ENCODE data around the gene TEX9.

TEX9 gene

DNA sequence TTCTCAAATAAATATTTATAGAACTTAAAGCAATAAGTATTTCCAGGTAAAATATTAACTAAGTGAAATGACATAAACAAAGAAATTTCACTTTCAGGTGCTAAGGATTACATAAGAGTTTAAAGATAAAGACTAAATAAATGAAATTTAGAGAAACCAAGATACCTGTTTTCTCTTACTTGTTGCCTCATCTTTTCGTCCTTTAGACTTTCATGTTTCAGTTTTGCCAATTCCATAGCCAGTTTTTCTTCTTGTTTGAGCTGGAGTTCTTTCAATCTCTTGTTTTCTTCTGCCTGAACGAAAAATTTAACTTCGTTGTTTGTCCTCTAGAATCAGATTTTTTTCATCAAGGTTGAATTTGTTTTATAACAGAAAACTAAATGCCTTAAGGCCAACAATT is 91.0 kb downstream of the TEX9 start:
- Histone ChIP-seq H3K36me3 (replicated peaks; ENCODE audit: low read depth, low read length) (peaks cover 19% of the 10 kb centered on the region), H3K27ac (ENCODE audit: low read length) (no peak overlapping the region), H3K4me1 (ENCODE audit: low read length) (no peaks in the 10 kb centered on the region), H3K9me3 (ENCODE audit: insufficient read depth, low read length) (no peaks in the 10 kb centered on the region), H3K27me3 (ENCODE audit: low read depth, low read length) (no peaks in the 10 kb centered on the region), H3K79me2 (ENCODE audit: low read length) (peaks cover 6% of the 10 kb centered on the region; the same call in 1 of the 2 replicates), H3K9ac (ENCODE audit: low read length) (no peak overlapping the region), H3K4me3 (ENCODE audit: low read length) (no peak overlapping the region), H2AFZ (ENCODE audit: low read depth, low read length) (no peak overlapping the region), H4K20me1 (ENCODE audit: insufficient read depth, low read length) (no peaks in the 10 kb centered on the region), H3K4me2 (ENCODE audit: low read length) (no peak overlapping the region)
- TF ChIP-seq EZH2phosphoT487 (IDR thresholded peaks at IDR 0.05; ENCODE audit: low read depth), result no peak
- no peak for TF ChIP-seq CTCF (IDR thresholded peaks at IDR 0.05; ENCODE audit: low read depth, low read length)

DNA sequence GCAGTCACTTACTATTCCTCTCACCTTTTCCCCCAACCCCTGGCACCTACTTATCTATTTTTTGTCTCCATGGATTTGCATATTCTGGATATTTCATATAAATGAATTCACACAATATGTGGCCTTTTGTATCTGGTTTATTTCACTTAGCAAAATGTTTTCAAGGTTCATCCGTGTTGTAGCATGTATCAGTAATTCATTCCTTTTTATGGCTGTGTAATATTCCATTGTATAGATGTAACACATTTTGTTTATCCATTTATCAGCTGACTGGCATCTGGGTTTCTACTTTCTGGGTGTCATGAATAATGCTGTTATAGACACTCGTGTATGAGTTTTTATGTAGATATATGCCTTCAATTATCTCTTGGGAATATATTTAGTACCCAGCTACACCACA is 93.9 kb downstream of the TEX9 start:
- TF ChIP-seq CTCF (IDR thresholded peaks at IDR 0.05; ENCODE audit: low read depth, low read length) (no peak), EZH2phosphoT487 (IDR thresholded peaks at IDR 0.05; ENCODE audit: low read depth) (no peak)

DNA sequence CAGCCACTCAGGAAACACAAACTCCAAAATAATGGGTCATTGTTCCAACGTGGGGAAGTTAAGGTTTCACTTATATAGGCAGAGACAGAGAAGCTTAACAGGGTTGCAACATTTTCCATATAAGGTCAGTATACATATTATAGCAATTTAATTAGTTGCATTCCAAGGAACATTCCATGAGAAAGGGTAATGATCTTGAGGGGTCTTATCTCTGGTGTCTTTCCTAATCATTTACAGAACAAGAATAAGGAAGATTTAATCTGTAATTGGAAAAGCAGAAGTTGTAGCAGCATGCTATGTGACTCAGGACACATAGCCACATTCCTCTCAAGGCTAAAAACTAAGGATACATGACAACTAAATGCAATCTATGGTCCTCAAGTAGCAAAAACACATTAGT is 94.8 kb downstream of the TEX9 start:
- Histone ChIP-seq H3K27ac (ENCODE audit: low read length) (no peak overlapping the region), H4K20me1 (ENCODE audit: insufficient read depth, low read length) (no peaks in the 10 kb centered on the region), H3K79me2 (ENCODE audit: low read length) (peaks cover 18% of the 10 kb centered on the region), H3K27me3 (ENCODE audit: low read depth, low read length) (no peaks in the 10 kb centered on the region), H3K9me3 (ENCODE audit: insufficient read depth, low read length) (no peaks in the 10 kb centered on the region), H3K9ac (ENCODE audit: low read length) (no peak overlapping the region), H3K4me1 (ENCODE audit: low read length) (peaks cover 12% of the 10 kb centered on the region), H3K4me2 (ENCODE audit: low read length) (no peak overlapping the region), H3K4me3 (ENCODE audit: low read length) (no peak overlapping the region), H2AFZ (ENCODE audit: low read depth, low read length) (no peak overlapping the region), H3K36me3 (replicated peaks; ENCODE audit: low read depth, low read length) (peaks cover 29% of the 10 kb centered on the region)
- TF ChIP-seq EZH2phosphoT487 (IDR thresholded peaks at IDR 0.05; ENCODE audit: low read depth) (no peak), CTCF (IDR thresholded peaks at IDR 0.05; ENCODE audit: low read depth, low read length) (no peak)

More for the DNA sequence above, 93.9 kb downstream of the TEX9 start:
- Histone ChIP-seq H3K4me3 (ENCODE audit: low read length) (no peak overlapping the region), H4K20me1 (ENCODE audit: insufficient read depth, low read length) (no peaks in the 10 kb centered on the region), H3K27me3 (ENCODE audit: low read depth, low read length) (no peaks in the 10 kb centered on the region), H3K4me2 (ENCODE audit: low read length) (no peak overlapping the region), H3K36me3 (replicated peaks; ENCODE audit: low read depth, low read length) (peaks cover 29% of the 10 kb centered on the region), H3K79me2 (ENCODE audit: low read length) (peaks cover 13% of the 10 kb centered on the region), H3K9ac (ENCODE audit: low read length) (no peak overlapping the region), H3K9me3 (ENCODE audit: insufficient read depth, low read length) (no peaks in the 10 kb centered on the region), H3K4me1 (ENCODE audit: low read length) (peaks cover 12% of the 10 kb centered on the region), H3K27ac (ENCODE audit: low read length) (no peak overlapping the region), H2AFZ (ENCODE audit: low read depth, low read length) (no peak overlapping the region)

DNA sequence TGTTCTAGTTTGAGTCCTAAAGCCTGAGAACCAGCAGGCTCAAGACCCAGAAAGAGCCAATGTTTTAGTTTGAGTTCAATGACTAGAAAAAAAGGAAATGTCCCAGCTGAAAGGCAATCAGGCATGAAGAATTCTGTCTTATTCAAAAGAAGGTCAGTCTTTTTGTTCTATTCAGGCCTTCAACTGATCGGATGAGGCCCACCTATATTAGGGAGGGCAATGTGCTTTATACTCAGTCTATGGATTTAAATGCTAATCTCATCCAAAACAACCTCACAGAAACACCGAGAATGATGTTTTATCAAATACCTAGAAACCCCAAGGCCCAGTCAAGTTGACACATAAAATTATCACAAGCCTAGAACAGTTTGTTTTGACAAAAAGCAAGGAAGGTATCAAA is 95.7 kb downstream of the TEX9 start:
- Histone ChIP-seq H3K4me2 (ENCODE audit: low read length) (no peak overlapping the region), H3K27me3 (ENCODE audit: low read depth, low read length) (no peaks in the 10 kb centered on the region), H2AFZ (ENCODE audit: low read depth, low read length) (no peak overlapping the region), H3K36me3 (replicated peaks; ENCODE audit: low read depth, low read length) (peaks cover 29% of the 10 kb centered on the region), H3K4me1 (ENCODE audit: low read length) (peaks cover 17% of the 10 kb centered on the region), H4K20me1 (ENCODE audit: insufficient read depth, low read length) (no peaks in the 10 kb centered on the region), H3K27ac (ENCODE audit: low read length) (no peak overlapping the region), H3K9ac (ENCODE audit: low read length) (no peak overlapping the region), H3K4me3 (ENCODE audit: low read length) (no peak overlapping the region), H3K79me2 (ENCODE audit: low read length) (peaks cover 18% of the 10 kb centered on the region), H3K9me3 (ENCODE audit: insufficient read depth, low read length) (no peaks in the 10 kb centered on the region)
- no peak for TF ChIP-seq EZH2phosphoT487 (IDR thresholded peaks at IDR 0.05; ENCODE audit: low read depth)
- no peak for TF ChIP-seq CTCF (IDR thresholded peaks at IDR 0.05; ENCODE audit: low read depth, low read length)
